ENCODE results near the gene CAPN7. TPM values are rescaled to one million over a fixed set of nuclear protein-coding genes. Genes with fewer than 3 reads are reported as not detected.

The CAPN7 gene
- total and polyA plus RNA-seq, 2 donors (not counting 1 experiment from before 2014, with no cell fraction given): 25.9 to 38.0 TPM

DNA sequence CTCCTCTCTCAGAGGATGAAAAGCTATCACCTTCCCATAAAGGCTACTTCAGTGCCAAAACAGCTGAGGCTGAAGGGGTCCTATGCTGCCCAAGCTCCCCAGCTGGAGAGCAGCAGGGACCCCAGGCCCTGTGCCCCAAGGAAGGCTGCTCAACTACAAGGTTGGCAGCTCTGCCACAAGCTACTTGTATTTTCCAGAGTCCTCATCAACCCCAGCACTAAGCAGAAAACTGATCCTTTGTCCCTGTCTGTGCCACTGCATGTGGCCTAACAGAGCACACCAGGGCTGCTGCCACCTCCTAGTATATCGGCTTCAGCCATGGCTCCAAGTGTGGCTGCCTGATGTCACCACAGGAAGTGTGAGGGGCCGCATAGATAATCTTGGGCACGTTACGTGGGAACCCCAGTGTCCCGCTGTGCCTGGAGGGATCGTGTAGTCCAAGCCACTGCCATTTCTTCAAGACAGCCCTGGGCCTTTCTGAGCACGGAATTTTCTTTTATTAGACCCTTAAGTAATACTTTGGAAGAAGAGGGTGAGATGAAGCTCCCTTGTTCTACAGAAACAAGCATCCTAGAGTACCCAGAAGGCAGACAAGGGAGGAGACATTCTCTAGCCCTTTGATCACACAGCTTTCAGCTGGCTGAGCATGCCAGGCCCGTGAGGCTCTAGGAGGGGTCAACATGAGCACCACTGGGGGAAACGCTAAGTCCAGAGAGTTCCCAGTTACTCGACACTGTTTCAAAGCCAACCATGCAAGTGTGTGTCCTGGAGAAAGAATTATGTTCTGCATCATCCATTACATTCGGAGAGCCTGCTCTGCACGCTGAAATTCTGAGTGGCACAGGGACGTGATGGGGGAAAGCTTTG, 60.7 kb downstream of the CAPN7 start:
- H3K27me3 ChIP-seq (ENCODE audit: control insufficient read depth, insufficient read depth, low read length): no peaks in the 10 kb centered on the region
- TF ChIP-seq EZH2 (IDR thresholded peaks at IDR 0.05; ENCODE audit: low read length, missing control alignments): no peak
- TF ChIP-seq, protein P1, sequence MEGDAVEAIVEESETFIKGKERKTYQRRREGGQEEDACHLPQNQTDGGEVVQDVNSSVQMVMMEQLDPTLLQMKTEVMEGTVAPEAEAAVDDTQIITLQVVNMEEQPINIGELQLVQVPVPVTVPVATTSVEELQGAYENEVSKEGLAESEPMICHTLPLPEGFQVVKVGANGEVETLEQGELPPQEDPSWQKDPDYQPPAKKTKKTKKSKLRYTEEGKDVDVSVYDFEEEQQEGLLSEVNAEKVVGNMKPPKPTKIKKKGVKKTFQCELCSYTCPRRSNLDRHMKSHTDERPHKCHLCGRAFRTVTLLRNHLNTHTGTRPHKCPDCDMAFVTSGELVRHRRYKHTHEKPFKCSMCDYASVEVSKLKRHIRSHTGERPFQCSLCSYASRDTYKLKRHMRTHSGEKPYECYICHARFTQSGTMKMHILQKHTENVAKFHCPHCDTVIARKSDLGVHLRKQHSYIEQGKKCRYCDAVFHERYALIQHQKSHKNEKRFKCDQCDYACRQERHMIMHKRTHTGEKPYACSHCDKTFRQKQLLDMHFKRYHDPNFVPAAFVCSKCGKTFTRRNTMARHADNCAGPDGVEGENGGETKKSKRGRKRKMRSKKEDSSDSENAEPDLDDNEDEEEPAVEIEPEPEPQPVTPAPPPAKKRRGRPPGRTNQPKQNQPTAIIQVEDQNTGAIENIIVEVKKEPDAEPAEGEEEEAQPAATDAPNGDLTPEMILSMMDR (conservative IDR thresholded peaks at IDR 0.05 in 1 of 2, IDR thresholded peaks at IDR 0.05 in 1 of 2; ENCODE audit: low read depth in 1 of 2, low read length in 2 of 2): no peak
- H3K27ac ChIP-seq (ENCODE audit: insufficient read depth, low read length): no peak overlapping the region
- H3K4me3 ChIP-seq (replicated peaks in 1 of 4; ENCODE audit: control extremely low read depth in 1 of 4, insufficient read depth in 1 of 4, low read depth in 3 of 4, low read length in 4 of 4): no peak overlapping the region
- H4K20me1 ChIP-seq (ENCODE audit: control insufficient read depth, extremely low read depth, insufficient read depth, low read length): no peaks in the 10 kb centered on the region
- H3K9me3 ChIP-seq (ENCODE audit: control insufficient read depth, insufficient read depth, low read depth, low read length): no peaks in the 10 kb centered on the region
- H3K36me3 ChIP-seq (ENCODE audit: control insufficient read depth, insufficient read depth, low read length): no peaks in the 10 kb centered on the region
- H2AFZ ChIP-seq (ENCODE audit: low read length): no peak overlapping the region
- no peaks in the 10 kb centered on the region for H3K4me1 ChIP-seq (ENCODE audit: control insufficient read depth, extremely low read depth, insufficient read depth, low read length)
- no peak overlapping the region for H3K9ac ChIP-seq (ENCODE audit: insufficient read depth, low read length)
- H3K4me2 ChIP-seq (ENCODE audit: extremely low read depth, insufficient read depth, low read length): no peak overlapping the region
- H3K79me2 ChIP-seq (ENCODE audit: control insufficient read depth, insufficient read depth, low read length): no peaks in the 10 kb centered on the region
- no peak for DNase-seq (ENCODE audit: low read depth in 2 of 2)

DNA sequence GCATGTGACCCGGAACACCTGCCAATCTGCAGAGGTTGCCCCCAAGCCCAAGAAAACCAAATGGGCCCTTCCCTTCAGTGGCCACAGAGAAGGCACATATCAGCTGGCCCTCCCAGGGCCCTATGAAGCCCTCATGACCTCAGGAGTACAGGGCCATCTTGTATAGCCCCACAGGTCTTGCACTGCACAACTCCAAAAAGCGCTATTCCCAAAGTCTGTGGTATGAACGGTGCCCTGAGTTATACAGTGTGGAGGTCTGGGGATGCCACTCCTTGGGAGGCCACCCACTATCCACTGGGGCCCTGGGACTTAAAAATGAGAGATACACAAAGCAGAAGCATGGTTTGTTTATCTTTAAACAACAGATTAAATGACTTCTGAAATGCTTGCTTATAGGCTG, 61.5 kb downstream of the CAPN7 start:
- H3K27me3 ChIP-seq (ENCODE audit: control insufficient read depth, insufficient read depth, low read length): no peaks in the 10 kb centered on the region
- H3K4me1 ChIP-seq (ENCODE audit: control insufficient read depth, extremely low read depth, insufficient read depth, low read length): no peaks in the 10 kb centered on the region
- H3K36me3 ChIP-seq (ENCODE audit: control insufficient read depth, insufficient read depth, low read length): no peaks in the 10 kb centered on the region
- H4K20me1 ChIP-seq (ENCODE audit: control insufficient read depth, extremely low read depth, insufficient read depth, low read length): no peaks in the 10 kb centered on the region
- no peak overlapping the region for H2AFZ ChIP-seq (ENCODE audit: low read length)
- H3K27ac ChIP-seq (ENCODE audit: insufficient read depth, low read length): no peak overlapping the region
- no peak overlapping the region for H3K9ac ChIP-seq (ENCODE audit: insufficient read depth, low read length)
- no peak for DNase-seq (ENCODE audit: low read depth in 2 of 2)
- H3K4me2 ChIP-seq (ENCODE audit: extremely low read depth, insufficient read depth, low read length): no peak overlapping the region
- no peaks in the 10 kb centered on the region for H3K9me3 ChIP-seq (ENCODE audit: control insufficient read depth, insufficient read depth, low read depth, low read length)
- H3K79me2 ChIP-seq (ENCODE audit: control insufficient read depth, insufficient read depth, low read length): no peaks in the 10 kb centered on the region
- TF ChIP-seq, protein P1 (conservative IDR thresholded peaks at IDR 0.05 in 1 of 2, IDR thresholded peaks at IDR 0.05 in 1 of 2; ENCODE audit: low read depth in 1 of 2, low read length in 2 of 2): no peak
- TF ChIP-seq EZH2 (IDR thresholded peaks at IDR 0.05; ENCODE audit: low read length, missing control alignments): no peak
- no peak overlapping the region for H3K4me3 ChIP-seq (replicated peaks in 1 of 4; ENCODE audit: control extremely low read depth in 1 of 4, insufficient read depth in 1 of 4, low read depth in 3 of 4, low read length in 4 of 4)

DNA sequence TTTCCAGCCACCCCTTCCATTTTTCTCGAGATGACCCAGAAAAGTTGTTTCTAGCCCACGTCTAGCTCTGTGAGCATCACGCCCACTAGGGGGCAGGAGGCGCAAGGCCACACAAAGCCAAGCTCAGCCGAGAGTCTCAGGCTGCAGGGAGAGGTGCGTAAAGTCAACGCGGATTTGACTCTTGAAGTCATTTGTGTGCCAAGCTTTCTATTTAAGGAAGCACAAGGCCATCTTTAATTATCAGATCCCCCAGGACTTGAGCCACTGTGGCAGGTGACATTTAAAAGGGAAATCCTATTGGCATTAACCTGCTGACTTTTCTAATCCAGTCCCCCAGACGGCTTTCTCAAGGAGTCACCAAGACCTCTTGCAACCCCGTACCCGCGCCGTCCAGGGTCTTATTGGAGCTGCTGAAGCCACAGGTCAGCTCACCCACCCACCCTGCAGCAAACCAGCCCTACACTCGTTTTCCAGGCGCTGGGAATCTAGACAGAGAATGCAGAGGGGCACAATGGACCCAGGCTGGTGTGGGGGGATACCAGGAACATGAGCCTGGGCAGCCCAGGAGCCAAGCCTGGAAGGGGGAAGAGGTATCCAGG, 62.1 kb downstream of the CAPN7 start:
- H3K4me2 ChIP-seq (ENCODE audit: extremely low read depth, insufficient read depth, low read length): no peak overlapping the region
- H3K27ac ChIP-seq (ENCODE audit: insufficient read depth, low read length): no peak overlapping the region
- no peaks in the 10 kb centered on the region for H3K4me1 ChIP-seq (ENCODE audit: control insufficient read depth, extremely low read depth, insufficient read depth, low read length)
- H2AFZ ChIP-seq (ENCODE audit: low read length): peak overlapping the region; percentile 15
- DNase-seq (ENCODE audit: low read depth in 2 of 2): peak; percentile 76 to 88
- H3K9me3 ChIP-seq (ENCODE audit: control insufficient read depth, insufficient read depth, low read depth, low read length): no peaks in the 10 kb centered on the region
- no peak overlapping the region for H3K9ac ChIP-seq (ENCODE audit: insufficient read depth, low read length)
- no peaks in the 10 kb centered on the region for H3K36me3 ChIP-seq (ENCODE audit: control insufficient read depth, insufficient read depth, low read length)
- TF ChIP-seq EZH2 (IDR thresholded peaks at IDR 0.05; ENCODE audit: low read length, missing control alignments): no peak
- TF ChIP-seq, protein P1 (conservative IDR thresholded peaks at IDR 0.05 in 1 of 2, IDR thresholded peaks at IDR 0.05 in 1 of 2; ENCODE audit: low read depth in 1 of 2, low read length in 2 of 2): peak; percentile 97
- no peak overlapping the region for H3K4me3 ChIP-seq (replicated peaks in 1 of 4; ENCODE audit: control extremely low read depth in 1 of 4, insufficient read depth in 1 of 4, low read depth in 3 of 4, low read length in 4 of 4)
- no peaks in the 10 kb centered on the region for H3K79me2 ChIP-seq (ENCODE audit: control insufficient read depth, insufficient read depth, low read length)
- no peaks in the 10 kb centered on the region for H3K27me3 ChIP-seq (ENCODE audit: control insufficient read depth, insufficient read depth, low read length)
- no peaks in the 10 kb centered on the region for H4K20me1 ChIP-seq (ENCODE audit: control insufficient read depth, extremely low read depth, insufficient read depth, low read length)

Measured in fibroblast of lung (primary cell).